ES-I3 (cell line): ENCODE measurements around the gene OPA3.

Source experiments
- H3K36me3 ChIP-seq: 2 replicates; pipeline ENCODE4 v1.6.1; 2013; ENCODE audit warnings: mild to moderate bottlenecking, low read length, control low read depth, moderate library complexity; ENCODE audit not compliant: insufficient read depth
- H3K4me1 ChIP-seq: 2 replicates; pipeline ENCODE4 v1.6.1; 2013; ENCODE audit warnings: mild to moderate bottlenecking, control low read depth, low read length; ENCODE audit not compliant: insufficient read depth
- H3K9ac ChIP-seq: 2 replicates; pipeline ENCODE4 v1.6.1; 2013; ENCODE audit warnings: low read depth, mild to moderate bottlenecking, low read length, moderate library complexity
- H3K9me3 ChIP-seq: 2 replicates; pipeline ENCODE4 v1.6.1; 2013; ENCODE audit warnings: mild to moderate bottlenecking, low read length, moderate library complexity; ENCODE audit not compliant: control insufficient read depth, insufficient read depth

Gene OPA3

GRCh38 chr19:45488708-45489107 lies 95.9 kb downstream of the OPA3 start:
- Histone ChIP-seq H3K4me1 (no peaks in the 10 kb centered on the region), H3K9me3 (no peaks in the 10 kb centered on the region), H3K36me3 (no peaks in the 10 kb centered on the region), H3K9ac (no peak overlapping the region)

DNA sequence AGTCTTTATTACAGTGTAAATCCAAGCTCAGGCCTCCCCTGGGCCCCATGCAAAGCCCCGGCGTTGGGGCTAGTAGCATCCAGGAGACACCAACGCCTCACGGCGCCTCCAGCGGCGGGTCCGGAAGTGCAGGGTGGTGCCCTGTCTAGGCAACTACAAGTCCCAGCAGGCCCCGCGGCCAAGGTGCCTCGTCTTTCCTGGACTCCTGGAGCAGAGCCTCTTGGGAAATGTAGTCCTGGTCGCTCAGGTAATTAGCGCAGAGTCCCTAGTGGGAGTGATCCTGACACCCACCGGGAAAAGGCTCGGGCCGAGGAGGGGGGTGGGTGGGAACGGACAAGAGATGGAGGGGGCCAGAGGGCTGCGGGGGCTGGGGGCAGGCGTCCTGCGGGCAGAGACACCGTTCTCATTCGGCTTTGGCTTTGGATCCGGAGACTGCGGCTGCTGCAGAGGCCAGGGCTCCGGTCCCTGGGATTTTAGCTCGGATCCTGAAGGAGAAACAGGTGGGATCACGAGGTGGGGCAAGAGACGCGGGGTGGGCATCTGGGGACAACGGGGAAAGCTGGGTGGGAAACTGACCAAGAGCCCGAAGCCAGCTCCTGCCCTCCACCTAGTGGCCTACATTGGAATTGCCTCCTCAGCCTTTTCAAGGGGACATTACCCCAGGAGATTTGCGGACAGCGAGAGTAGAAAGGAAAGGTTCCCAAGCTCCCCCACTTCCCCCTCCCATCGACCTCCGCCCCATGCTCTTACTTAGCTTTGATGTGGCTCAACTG lies 99.1 kb downstream of the OPA3 start:
- no peaks in the 10 kb centered on the region for H3K9me3 ChIP-seq
- no peaks in the 10 kb centered on the region for H3K36me3 ChIP-seq
- peak overlapping the region; percentile 40 for H3K9ac ChIP-seq
- H3K4me1 ChIP-seq = no peaks in the 10 kb centered on the region

GRCh38 chr19:45484273-45484945 lies 100.2 kb downstream of the OPA3 start:
- Histone ChIP-seq H3K4me1 (no peaks in the 10 kb centered on the region), H3K9me3 (no peaks in the 10 kb centered on the region), H3K9ac (no peak overlapping the region), H3K36me3 (no peaks in the 10 kb centered on the region)

DNA sequence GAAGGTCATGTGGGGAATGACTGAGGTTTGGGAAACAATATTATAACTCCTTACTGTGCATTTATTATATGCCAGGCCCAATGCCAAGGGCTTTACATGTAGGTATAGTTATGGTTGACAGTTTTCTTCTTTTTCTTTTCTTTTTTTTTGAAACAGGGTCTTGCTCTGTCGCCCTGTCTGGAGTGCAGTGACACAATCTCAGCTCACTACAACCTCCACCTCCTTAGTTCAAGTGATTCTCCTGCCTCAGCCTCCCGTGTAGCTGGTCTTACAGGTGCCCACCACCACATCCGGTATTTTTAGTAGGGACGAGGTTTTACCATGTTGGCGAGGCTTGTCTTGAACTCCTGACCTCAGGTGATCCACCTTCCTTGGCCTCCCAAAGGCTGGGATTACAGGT lies 101.6 kb downstream of the OPA3 start:
- Histone ChIP-seq H3K4me1 (no peaks in the 10 kb centered on the region), H3K9me3 (no peaks in the 10 kb centered on the region), H3K9ac (no peak overlapping the region), H3K36me3 (no peaks in the 10 kb centered on the region)

GRCh38 chr19:45478454-45479238 lies 106.0 kb downstream of the OPA3 start:
- Histone ChIP-seq H3K9me3 (no peaks in the 10 kb centered on the region), H3K36me3 (no peaks in the 10 kb centered on the region), H3K4me1 (no peaks in the 10 kb centered on the region), H3K9ac (peak overlapping the region; percentile 81)

GRCh38 chr19:45477713-45478453 lies 106.7 kb downstream of the OPA3 start:
- no peaks in the 10 kb centered on the region for H3K36me3 ChIP-seq
- peak overlapping the region; percentile 81; the same call in 1 of the 2 replicates for H3K9ac ChIP-seq
- H3K9me3 ChIP-seq = no peaks in the 10 kb centered on the region
- no peaks in the 10 kb centered on the region for H3K4me1 ChIP-seq
